ENCODE results near the gene SCP2.

DNA sequence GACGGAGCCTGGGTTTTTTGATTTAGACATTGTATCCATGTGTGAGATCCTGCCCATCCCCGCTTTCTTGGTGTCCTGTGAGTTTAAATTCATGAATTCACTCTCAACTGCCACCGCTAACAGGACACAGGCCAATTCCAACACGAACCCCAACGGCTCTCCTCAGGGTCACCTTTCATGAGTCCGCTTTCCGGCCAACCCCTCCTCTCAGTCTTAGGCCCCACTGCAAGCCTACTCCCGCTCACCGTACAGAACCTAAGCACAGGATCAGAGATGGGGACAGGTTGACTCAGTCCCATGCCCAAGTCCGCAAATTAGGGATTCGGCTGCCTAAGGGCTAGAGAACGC, 238 bp upstream of the SCP2 start:
- TF ChIP-seq EP300 (IDR thresholded peaks at IDR 0.05) (no peak), CTCF (IDR thresholded peaks at IDR 0.05) (no peak), POLR2A (IDR thresholded peaks at IDR 0.05) (no peak), POLR2AphosphoS5 (IDR thresholded peaks at IDR 0.05) (no peak)
